HG03565 (cell line): Measurements from ENCODE around the gene OR5H14.
"Not testable (repeated sequence)": the region's sequence is repeated elsewhere in the genome, so short reads cannot be mapped to it uniquely, and the experiment has no call there.

Experiments used
- ATAC-seq: cut with Tn5 transposase; IDR thresholded peaks from one replicate; pipeline ENCODE4 v1.9.1; 2021; ENCODE audit warnings: mild to moderate bottlenecking, moderate library complexity; ENCODE audit not compliant: unreplicated experiment

Gene OR5H14

GRCh38 chr3:98147179-98147578, at the start of gene OR5H14:
Gene OR5H14 (plus strand): TSS chr3:98147479. CDS start chr3:98149386, 1,907 bp downstream.
- ATAC-seq: no peak

DNA sequence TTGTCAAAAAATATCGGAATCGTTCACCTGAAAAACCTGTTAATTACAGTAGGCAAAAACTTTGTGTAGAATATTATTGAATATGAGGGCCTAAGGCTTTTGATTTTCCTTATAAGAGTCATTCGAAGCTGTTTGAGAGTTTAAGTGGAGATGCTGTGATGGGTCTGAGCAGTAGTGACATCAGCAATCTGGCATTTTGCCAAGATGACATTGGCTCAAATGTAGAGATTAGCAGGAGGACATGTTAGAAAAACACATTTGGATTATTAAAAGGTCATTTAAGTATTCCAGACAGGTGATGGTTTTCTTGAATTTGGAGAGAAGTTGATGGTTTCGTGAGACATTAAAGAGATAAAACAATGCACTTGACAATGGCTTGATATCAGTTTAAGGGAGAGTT, 47.4 kb upstream of the OR5H14 start:
- ATAC-seq: no peak

DNA sequence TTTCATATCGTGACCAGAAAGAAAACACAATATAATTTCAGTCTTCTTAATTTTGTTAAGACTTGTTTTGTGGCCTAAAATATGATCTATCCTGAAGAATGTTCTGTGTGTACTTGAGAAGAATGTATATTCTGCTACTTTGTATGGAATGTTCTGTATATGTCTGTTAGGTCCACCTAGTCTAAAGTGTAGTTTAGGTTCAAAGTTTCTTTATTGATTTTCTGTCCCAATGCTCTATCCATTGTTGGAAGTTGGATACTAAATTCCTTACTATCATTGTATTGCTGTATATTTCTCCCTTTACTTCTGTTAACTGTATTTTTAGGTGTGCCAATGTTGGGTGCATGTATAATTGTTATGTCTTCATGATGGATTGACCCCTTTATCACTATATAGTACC, 39.1 kb upstream of the OR5H14 start:
- ATAC-seq: no peak

DNA sequence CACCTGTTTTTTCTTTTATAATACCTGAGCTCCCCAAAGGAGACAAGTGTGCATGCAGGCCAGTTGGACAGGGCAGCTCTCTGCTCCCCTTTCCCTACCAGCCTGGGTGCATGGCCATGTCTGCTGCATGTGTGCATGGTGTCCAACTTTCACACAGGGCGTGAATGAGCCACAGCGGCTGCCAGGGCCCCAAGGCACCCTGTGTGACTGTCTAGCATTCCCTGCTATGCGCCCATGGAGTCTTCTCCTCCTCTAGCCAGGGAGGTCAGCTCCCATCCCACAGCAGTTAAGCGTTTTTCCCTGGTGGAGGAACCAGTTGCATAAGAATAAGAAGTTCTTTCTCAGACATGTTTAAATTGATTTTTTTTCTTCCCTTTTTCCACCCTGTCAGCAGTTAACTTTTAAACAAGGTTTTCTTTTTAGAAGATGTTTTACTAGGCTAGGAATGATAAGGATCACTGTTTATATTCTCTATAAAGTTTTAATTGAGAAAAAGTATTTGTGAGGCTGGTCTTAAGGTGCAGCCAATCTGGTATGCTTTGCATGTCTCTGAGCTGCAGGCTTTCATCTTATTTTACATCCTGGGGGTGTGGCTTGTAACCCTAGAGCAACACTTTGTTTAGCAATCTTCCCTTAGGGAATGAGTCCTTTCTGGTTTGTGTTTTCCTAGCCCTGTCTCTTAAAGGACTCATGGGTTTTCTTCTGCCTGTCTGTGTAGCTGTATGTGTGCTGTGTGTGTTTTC, 37.3 kb upstream of the OR5H14 start:
- ATAC-seq: no peak

DNA sequence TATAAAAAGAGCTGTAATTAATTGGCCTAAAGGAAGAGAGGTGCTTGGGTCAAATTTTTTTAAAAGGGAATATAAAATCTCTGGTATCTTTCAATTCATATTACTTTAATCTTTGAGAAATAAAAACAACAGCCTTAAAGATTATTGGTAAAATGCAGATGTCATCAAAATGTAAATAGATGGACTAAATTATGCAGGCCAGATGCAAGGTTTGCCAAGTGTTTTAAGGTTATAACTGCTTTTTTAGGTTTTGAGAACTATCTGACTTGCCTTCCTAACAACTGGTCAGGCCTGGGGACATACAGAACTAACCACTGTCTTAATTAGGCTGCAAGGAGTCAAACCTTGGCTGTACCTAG, 36.8 kb upstream of the OR5H14 start:
- ATAC-seq: no peak

GRCh38 chr3:98114264-98114663, 33.0 kb upstream of the OR5H14 start:
- ATAC-seq: no peak

DNA sequence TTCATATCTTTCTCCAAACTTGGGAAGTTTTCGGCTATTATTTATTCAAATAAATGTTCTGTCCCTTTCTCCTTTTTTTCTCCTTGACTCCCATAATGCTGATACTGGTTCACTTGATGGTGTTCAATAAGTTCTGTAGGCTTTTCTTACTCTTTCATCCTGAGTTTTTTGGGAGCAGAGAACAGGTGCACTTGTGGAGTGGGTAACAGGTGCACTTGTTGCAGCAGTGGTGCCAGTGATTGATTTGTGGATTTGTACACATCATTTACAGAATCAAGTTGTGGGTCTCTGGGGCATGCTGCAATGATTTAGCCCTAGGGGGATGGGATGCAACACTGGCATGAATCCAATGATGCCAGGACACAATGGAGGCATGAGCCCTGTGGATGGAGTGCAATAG, 31.6 kb upstream of the OR5H14 start:
- ATAC-seq: no peak

DNA sequence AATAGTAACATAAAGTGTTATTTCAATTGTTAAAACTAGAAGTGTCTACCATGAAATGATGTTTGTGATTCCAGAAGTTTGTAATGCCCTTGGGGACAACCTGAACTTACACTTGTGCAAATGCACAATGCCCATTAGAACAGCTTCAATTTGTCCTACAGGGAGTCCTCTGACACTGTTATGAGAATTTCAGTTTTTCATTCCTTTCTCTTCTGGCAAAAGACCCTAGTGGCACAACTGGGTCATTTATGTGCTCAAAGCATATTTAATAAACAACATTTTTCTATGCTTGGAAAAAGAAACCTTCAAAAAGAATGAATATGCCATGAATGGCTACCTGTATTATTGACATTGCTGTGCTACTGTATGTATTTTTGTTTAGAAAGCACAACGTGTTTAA, 16.9 kb upstream of the OR5H14 start, which contains the start of gene OR5H1:
Gene OR5H1 (plus strand): TSS at position 301 of the 400 bp plus-strand sequence. CDS start 1,977 bp downstream, outside the sequence.
- ATAC-seq: no peak

DNA sequence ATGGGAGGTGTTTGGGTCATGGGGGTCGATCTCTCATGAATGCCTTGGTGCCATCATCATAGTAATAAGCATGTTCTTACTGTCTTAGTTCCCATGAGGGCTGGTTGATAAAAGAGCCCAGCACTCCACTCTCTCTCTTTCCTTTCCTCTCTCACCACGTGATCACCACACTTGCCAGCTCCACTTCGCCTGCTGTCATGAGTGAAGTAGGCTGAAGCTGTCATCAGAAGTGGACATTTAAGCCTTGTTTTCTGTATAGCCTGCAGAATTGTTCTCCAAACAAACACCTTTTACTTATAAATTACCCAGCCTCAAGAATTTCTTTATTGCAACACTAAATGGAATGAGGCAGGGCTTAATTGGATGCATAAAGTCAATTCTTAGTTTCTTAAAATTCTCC, 10.6 kb upstream of the OR5H14 start:
- ATAC-seq: no peak

GRCh38 chr3:98137826-98138557, 9.3 kb upstream of the OR5H14 start:
- not testable (repeated sequence) for ATAC-seq

DNA sequence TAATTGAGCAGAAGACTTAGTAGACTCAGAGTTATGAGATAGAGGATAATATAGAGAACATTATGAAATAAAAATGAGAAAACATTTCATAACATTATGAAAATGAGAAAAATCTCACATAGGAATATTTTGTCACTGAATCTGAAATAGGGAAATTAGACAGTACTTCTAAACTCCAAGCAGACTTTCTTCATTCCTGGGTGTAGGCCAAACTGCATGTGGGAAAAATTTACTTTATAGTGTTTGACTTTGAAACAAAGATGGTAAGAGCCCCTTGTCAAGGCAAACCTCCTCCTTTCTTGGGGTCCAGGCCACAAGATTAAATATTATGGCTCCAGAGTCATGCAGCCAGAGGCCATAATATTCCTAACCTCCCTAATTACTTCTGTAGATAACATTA, 6.7 kb upstream of the OR5H14 start:
- no peak for ATAC-seq

GRCh38 chr3:98148751-98149150, 1.5 kb downstream of the OR5H14 start:
- ATAC-seq: no peak

DNA sequence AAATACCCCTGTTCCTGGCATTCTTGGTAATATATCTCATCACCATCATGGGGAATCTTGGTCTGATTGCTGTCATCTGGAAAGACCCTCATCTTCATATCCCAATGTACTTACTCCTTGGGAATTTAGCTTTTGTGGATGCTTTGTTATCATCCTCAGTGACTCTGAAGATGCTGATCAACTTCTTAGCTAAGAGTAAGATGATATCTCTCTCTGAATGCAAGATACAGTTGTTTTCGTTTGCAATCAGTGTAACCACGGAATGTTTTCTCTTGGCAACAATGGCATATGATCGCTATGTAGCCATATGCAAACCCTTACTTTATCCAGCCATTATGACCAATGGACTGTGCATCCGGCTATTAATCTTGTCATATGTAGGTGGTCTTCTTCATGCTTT, 2.2 kb downstream of the OR5H14 start:
- ATAC-seq: not testable (repeated sequence)

- ATAC-seq: no peak
These were observed 4.0 kb downstream of the OR5H14 start for GRCh38 chr3:98151241-98151640.

DNA sequence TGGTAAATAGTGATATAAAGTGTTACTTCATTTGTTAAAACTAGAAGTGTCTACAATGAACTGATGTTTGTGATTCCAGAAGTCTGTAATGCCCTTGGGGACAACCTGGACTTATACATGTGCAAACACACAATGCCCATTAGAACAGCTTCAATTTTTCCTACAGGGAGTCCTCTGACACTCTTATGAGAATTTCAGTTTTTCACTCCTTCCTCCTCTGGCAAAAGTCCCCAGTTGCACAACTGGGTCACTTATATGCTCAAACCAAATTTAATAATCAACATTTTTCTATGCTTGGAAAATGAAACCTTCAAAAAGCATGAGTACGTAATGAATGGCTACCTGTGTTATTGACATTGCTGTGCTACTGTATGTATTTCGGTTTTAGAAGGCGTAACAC, 19.1 kb downstream of the OR5H14 start, which contains the start of gene OR5H15:
Gene OR5H15 (plus strand): TSS at position 301 of the 400 bp plus-strand sequence. CDS start 2,004 bp downstream, outside the sequence.
- ATAC-seq: no peak

DNA sequence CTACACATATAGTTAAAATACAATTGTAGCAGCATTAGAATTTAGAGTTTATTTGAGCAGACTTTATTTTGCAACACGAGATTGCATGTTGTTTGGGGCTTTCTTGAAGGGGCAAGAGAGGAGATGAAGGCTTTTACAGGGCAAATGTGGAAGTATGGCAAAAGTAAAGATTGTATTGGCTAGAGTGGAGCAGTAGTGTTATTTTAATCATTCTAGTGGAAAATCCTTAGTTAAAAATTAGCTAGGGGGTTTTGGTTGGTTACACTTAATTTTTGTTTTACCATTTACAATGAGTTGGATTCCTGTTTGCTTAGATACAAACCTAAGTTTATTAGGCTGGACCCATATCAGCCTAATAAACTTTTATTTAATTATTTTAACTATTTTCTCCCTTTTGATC, 23.8 kb downstream of the OR5H14 start:
- no peak for ATAC-seq

DNA sequence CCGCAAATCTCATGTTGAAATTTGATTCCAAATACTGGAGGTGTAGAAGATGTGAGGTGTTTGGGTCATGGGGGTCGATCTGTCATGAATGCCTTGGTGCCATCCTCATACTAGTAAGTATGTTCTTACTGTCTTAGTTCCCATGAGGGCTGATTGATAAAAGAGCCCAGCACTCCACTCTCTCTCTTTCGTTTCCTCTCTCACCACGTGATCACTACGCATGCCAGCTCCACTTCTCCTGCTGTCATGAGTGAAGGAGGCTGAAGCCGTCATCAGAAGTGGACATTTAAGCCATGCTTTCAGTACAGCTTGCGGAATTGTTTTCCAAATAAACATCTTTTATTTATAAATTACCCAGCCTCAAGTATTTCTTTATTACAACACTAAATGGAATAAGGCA, 25.3 kb downstream of the OR5H14 start:
- no peak for ATAC-seq

DNA sequence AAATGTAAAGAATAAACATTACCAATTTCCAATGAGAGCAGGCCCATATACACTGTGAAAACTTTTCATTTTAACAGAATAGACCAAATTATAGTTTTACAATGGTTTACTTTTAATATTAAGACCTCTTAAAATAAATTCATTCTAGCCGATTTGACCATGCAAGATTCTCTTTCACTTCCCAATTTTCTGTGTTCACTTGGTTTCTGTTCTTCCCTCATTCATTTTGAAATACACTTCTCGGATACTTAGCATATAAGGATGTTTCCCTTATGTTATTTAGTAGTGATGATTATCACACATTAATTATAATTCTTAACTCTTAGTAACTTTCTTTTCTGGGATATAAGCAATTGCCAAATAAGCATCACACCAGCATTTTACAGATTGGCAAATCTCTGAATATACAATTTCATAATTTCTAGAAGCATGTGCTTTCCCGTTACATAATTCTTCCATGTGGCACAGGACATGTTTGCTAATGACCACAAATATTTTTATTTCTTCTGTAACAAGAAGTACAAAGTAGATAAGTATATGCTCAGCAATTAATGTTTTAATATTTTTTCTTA, 33.1 kb downstream of the OR5H14 start:
- no peak for ATAC-seq

- ATAC-seq: no peak
These were observed 34.9 kb downstream of the OR5H14 start for GRCh38 chr3:98182196-98182595.

DNA sequence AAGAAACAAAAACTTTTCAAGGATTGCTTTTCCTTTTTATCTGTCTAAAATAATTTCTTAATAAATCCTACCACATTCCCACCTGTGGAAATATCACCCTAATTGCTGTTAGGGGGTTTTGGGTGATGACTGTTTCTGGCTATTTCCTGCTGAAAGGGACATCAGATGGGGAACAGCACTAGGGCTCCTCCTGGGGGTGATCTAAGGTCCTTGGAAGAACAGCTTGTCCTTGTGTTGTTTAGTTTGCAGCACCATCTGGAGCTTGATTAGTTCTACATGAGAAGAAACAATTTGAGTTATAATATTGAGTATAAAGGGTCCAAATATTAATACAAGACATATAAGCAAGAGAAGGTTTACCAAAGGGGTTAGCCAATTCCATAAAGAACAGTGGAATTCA, 37.9 kb downstream of the OR5H14 start:
- no peak for ATAC-seq

DNA sequence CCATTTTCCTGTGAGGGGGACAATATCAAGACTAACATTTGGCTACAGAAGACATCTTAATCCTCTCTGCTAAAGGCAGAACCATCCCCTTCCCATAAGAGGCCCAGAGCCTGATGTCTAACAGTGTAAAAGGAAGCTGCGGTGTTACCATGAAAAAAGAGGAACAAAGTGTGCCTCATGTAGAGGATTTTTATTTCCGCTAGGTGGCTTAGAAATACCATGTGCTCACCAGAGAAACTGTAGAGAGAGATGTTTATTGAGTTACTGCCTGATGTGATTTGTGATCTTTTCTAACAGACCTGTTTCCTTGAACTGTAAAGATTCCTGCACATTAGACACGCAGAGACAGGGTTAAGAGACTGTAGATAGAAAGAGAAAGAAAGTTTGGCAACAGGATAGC, 41.3 kb downstream of the OR5H14 start:
- peak; percentile 99 for ATAC-seq

- ATAC-seq: not testable (repeated sequence)
These were observed 43.6 kb downstream of the OR5H14 start for GRCh38 chr3:98190911-98191310.
